ENCODE measurements around the gene PRDM15.

PRDM15 gene

GRCh38 chr21:41768437-41769042 is 110.6 kb downstream of the PRDM15 start:
- H3K4me3 ChIP-seq (ENCODE audit: low read depth, low read length), result peak overlapping the region; percentile 48
- CTCF ChIA-PET, result interaction anchor here (0.7 to 5.1 kb wide), 11 partner anchors 9 to 486 kb away, joined by 3 to 63 read pairs (median 4); no protein-coding TSS in a partner anchor
- peak; percentile 24 for DNase-seq (ENCODE audit: low read depth, low spot score)
- POLR2A ChIA-PET, result interaction anchor here (0.6 to 1.0 kb wide), 4 partner anchors 10 to 600 kb away, joined by 3 to 5 read pairs (median 4); no protein-coding TSS in a partner anchor
- TF ChIP-seq CTCF (IDR thresholded peaks at IDR 0.05; ENCODE audit: insufficient read depth, low read length, missing control alignments), result peak; percentile 58

GRCh38 chr21:41767606-41768436 is 111.3 kb downstream of the PRDM15 start:
- DNase-seq (ENCODE audit: low read depth, low spot score), result no peak
- POLR2A ChIA-PET, result interaction anchor here (0.8 to 1.0 kb wide), 3 partner anchors 11 to 155 kb away, joined by 3 to 5 read pairs (median 3); no protein-coding TSS in a partner anchor
- H3K4me3 ChIP-seq (ENCODE audit: low read depth, low read length), result peak overlapping the region; percentile 66
- no peak for TF ChIP-seq CTCF (IDR thresholded peaks at IDR 0.05; ENCODE audit: insufficient read depth, low read length, missing control alignments)
- CTCF ChIA-PET, result interaction anchor here (0.8 to 5.1 kb wide), 9 partner anchors 9 to 485 kb away, joined by 3 to 63 read pairs (median 5); no protein-coding TSS in a partner anchor

GRCh38 chr21:41766883-41767605 is 112.1 kb downstream of the PRDM15 start, which contains the start of gene RIPK4:
Gene RIPK4 (minus strand): TSS chr21:41767052. CDS start chr21:41767041, 11 bp downstream.
- no peak for DNase-seq (ENCODE audit: low read depth, low spot score)
- peak within 1 kb of the TSS; percentile 66 for H3K4me3 ChIP-seq (ENCODE audit: low read depth, low read length)
- CTCF ChIA-PET, result interaction anchor here (1.2 to 5.1 kb wide), 5 partner anchors 10 to 156 kb away, joined by 3 to 63 read pairs (median 11); no protein-coding TSS in a partner anchor
- POLR2A ChIA-PET, result no interaction called here
- no peak for TF ChIP-seq CTCF (IDR thresholded peaks at IDR 0.05; ENCODE audit: insufficient read depth, low read length, missing control alignments)

- no peak for TF ChIP-seq CTCF (IDR thresholded peaks at IDR 0.05; ENCODE audit: insufficient read depth, low read length, missing control alignments)
- POLR2A ChIA-PET, result no interaction called here
- CTCF ChIA-PET, result interaction anchor here (0.8 to 2.0 kb wide), 4 partner anchors 11 to 155 kb away, joined by 3 to 8 read pairs (median 4); no protein-coding TSS in a partner anchor
- no peak for DNase-seq (ENCODE audit: low read depth, low spot score)
- H3K4me3 ChIP-seq (ENCODE audit: low read depth, low read length), result peak overlapping the region; percentile 66
Measured at GRCh38 chr21:41765973-41766882, 112.9 kb downstream of the PRDM15 start.

- ChIA-PET POLR2A (no interaction called here), CTCF (interaction anchor here (0.8 to 2.0 kb wide), 4 partner anchors 10 to 152 kb away, joined by 3 to 8 read pairs (median 5); no protein-coding TSS in a partner anchor)
- H3K4me3 ChIP-seq (ENCODE audit: low read depth, low read length), result no peak overlapping the region; the same call in 1 of the 2 replicates
- no peak for DNase-seq (ENCODE audit: low read depth, low spot score)
- no peak for TF ChIP-seq CTCF (IDR thresholded peaks at IDR 0.05; ENCODE audit: insufficient read depth, low read length, missing control alignments)
Measured at GRCh38 chr21:41765420-41765821, 113.7 kb downstream of the PRDM15 start.

Data from AG04449 (cell line).